ENCODE measurements around the gene C7.

C7 gene

DNA sequence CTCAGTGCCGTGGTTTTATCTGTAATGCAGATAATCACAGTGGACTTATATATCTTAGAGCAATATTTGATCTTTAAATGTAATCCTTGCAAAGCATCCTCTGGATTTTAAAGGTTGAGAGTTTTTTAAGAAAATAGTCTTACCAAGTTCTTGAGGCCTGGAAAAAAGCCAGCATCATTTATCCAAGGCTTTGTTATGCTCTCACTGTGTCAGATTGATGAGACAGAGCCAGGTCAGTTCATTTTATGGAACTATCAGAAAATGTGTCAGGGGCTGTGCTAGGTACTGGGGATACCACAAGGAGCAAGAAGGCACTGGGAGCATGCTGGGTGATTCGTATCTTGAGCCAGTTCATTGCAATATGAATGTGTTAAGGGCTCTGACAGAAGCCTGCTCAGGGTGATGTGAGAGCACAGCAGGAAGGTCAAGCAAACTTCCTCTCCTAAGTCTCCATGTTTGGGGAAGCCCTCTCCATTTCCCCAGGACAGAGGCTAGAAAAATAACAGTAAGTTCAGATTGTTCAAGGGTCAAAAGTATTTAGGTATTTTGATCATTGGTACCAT is 19.7 kb downstream of the C7 start:
- H3K4me3 ChIP-seq (ENCODE audit: low read depth, low read length): no peak overlapping the region
- DNase-seq (ENCODE audit: low read depth): no peak
- no peak for TF ChIP-seq CTCF (IDR thresholded peaks at IDR 0.05; ENCODE audit: control insufficient read depth, extremely low read depth, insufficient read depth)

DNA sequence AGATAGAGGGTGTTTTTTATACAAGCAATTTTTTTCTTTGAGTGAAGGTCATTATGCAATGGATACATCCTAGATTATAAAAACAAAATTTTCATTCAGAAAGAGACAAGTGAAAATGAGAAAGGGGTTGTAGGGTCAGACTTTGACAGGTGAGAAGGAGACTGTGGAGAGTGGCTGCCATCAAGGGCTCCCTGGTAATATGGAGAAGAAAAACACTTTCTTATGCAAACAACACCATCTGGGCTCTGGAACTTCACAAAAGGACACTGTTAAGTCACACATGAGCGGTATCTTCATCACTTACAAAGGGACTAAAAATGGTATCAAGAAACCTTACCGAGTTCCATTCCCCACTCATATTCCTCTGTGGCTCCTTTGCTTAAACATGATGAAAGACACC is 23.5 kb downstream of the C7 start:
- no peak overlapping the region for H3K4me3 ChIP-seq (ENCODE audit: low read depth, low read length)
- no peak for DNase-seq (ENCODE audit: low read depth)
- no peak for TF ChIP-seq CTCF (IDR thresholded peaks at IDR 0.05; ENCODE audit: control insufficient read depth, extremely low read depth, insufficient read depth)

DNA sequence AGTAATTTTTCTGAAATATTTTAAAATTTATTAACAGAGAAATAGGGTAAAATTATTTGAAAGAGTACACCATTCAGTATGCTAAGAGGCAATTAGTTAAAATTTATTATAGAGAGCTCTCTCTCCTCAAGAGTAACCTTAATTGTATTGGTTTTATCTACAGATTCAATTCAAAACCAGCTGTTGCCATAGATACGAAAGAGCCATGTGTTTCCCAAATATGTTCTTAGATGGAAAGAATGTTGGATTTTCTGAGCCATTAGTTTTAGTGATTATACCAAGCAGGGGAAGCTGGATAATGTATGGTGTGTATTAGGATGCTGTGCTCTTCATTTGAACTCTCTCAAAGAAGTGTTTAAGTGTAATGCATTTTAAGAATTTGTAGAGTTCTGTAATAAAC is 27.8 kb downstream of the C7 start:
- H3K4me3 ChIP-seq (ENCODE audit: low read depth, low read length): no peak overlapping the region
- DNase-seq (ENCODE audit: low read depth): no peak
- TF ChIP-seq CTCF (IDR thresholded peaks at IDR 0.05; ENCODE audit: control insufficient read depth, extremely low read depth, insufficient read depth): no peak

DNA sequence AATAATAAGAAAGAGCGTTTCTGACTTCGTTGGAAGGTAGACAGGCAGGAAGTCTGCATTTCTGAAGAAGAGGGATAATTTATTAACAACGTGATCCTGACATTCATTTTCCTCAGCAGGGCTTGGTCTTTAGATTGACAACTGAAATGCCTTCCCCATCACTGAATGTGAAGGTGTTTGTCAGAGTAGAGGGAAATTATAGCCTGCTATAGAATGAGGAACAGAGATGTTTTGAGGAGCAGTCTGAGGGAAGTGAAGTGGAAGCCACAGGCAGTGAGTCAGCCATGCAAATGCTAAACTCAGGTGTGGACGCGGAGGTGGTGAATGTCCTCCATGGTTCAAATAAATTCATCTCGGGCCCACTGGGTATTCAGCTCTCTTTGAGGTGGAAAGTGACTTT is 30.5 kb downstream of the C7 start:
- TF ChIP-seq CTCF (IDR thresholded peaks at IDR 0.05; ENCODE audit: control insufficient read depth, extremely low read depth, insufficient read depth): no peak
- no peak overlapping the region for H3K4me3 ChIP-seq (ENCODE audit: low read depth, low read length)
- DNase-seq (ENCODE audit: low read depth): no peak

DNA sequence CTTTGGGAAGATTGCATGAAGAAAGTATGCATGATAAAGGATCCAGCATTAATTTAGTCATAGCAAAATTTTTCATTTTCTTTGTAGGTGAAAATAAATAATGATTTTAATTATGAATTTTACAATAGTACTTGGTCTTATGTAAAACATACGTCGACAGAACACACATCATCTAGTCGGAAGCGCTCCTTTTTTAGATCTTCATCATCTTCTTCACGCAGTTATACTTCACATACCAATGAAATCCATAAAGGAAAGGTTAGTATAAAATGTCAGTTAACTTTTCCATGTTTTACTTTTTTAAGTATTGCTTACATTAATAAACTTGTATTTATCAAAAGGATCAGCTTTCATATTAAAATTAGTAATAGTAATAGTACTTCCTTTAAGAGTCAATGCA is 35.8 kb downstream of the C7 start:
- no peak for TF ChIP-seq CTCF (IDR thresholded peaks at IDR 0.05; ENCODE audit: control insufficient read depth, extremely low read depth, insufficient read depth)
- no peak for DNase-seq (ENCODE audit: low read depth)
- H3K4me3 ChIP-seq (ENCODE audit: low read depth, low read length): no peak overlapping the region

DNA sequence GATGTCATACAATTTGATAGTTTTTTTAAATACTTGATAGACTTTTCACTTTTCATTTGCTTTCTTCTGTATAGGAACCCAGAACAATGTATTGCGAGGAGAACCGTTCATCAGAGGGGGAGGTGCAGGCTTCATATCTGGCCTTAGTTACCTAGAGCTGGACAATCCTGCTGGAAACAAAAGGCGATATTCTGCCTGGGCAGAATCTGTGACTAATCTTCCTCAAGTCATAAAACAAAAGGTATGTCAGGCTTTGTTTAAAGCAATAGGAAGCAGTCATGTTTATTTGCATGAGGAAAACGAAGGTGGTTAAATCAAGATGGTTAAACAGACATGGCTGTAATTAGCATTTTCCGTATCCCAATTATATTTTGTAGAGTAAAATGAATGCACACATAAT is 46.0 kb downstream of the C7 start:
- TF ChIP-seq CTCF (IDR thresholded peaks at IDR 0.05; ENCODE audit: control insufficient read depth, extremely low read depth, insufficient read depth): no peak
- no peak overlapping the region for H3K4me3 ChIP-seq (ENCODE audit: low read depth, low read length)
- no peak for DNase-seq (ENCODE audit: low read depth)

DNA sequence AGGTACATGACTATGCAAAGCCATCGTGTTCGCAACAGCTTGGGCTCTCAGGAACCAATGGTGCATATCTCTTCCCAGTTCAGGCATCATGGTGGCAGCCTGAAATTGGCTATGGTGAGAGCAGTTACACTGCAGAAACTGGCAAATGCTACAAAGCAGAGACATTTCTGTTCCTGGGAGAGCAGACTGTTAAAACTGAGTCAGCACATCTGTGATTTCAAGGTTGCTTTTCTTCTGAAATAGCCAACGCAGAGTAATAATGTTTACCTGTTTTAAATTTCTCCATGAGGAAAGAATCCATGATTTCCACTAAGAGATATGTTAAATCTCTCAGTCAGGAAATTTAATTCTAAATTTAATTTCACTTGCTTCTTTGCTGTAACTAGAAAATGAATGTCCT is 47.8 kb downstream of the C7 start:
- TF ChIP-seq CTCF (IDR thresholded peaks at IDR 0.05; ENCODE audit: control insufficient read depth, extremely low read depth, insufficient read depth): no peak
- no peak for DNase-seq (ENCODE audit: low read depth)
- H3K4me3 ChIP-seq (ENCODE audit: low read depth, low read length): no peak overlapping the region

Measured in LNCaP clone FGC (cell line).